Fibroblast of mammary gland (primary cell): ENCODE results near the gene CLTRN.
A peak's percentile ranks its signal among the peaks of the same experiment; 100 is the strongest.

Experiments used
- DNase-seq: peaks from one replicate; pipeline ENCODE4 v3.0.0-alpha.2; 2010; ENCODE audit warnings: low read depth
- H3K4me3 ChIP-seq: 2 replicates; pipeline ENCODE4 v1.5.1; 2011; ENCODE audit warnings: low read depth, mild to moderate bottlenecking, low read length, moderate library complexity; ENCODE audit not compliant: control insufficient read depth
- TF ChIP-seq, protein P1 (sequence below): conservative IDR thresholded peaks from 2 replicates; pipeline ENCODE4 v1.5.1; 2011; ENCODE audit warnings: low read depth, low read length, inconsistent platforms; ENCODE audit not compliant: control insufficient read depth, insufficient read depth

The CLTRN gene

GRCh38 chrX:15601932-15602331 lies 62.7 kb downstream of the CLTRN start:
- no peak for DNase-seq
- TF ChIP-seq, protein P1, sequence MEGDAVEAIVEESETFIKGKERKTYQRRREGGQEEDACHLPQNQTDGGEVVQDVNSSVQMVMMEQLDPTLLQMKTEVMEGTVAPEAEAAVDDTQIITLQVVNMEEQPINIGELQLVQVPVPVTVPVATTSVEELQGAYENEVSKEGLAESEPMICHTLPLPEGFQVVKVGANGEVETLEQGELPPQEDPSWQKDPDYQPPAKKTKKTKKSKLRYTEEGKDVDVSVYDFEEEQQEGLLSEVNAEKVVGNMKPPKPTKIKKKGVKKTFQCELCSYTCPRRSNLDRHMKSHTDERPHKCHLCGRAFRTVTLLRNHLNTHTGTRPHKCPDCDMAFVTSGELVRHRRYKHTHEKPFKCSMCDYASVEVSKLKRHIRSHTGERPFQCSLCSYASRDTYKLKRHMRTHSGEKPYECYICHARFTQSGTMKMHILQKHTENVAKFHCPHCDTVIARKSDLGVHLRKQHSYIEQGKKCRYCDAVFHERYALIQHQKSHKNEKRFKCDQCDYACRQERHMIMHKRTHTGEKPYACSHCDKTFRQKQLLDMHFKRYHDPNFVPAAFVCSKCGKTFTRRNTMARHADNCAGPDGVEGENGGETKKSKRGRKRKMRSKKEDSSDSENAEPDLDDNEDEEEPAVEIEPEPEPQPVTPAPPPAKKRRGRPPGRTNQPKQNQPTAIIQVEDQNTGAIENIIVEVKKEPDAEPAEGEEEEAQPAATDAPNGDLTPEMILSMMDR, result no peak
- H3K4me3 ChIP-seq, result no peak overlapping the region

DNA sequence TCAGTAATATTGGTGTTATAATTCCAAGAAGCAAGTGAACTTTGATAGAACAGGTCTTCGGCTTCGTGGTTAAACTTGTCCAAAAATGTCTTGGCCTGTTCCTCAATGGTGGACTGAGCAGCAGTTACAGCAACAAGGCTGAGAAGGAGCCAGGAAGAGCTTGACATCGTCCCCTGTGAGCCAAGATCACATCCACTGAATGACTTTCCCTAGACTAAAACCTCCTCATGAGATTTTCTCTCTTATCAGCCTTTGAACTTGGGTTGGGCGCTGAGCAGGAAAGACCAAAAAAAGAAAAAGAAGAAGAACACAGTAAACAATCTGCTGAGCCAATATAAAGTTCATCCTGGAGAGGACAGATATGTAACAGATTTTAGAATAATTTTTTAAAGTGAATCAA lies 63.9 kb downstream of the CLTRN start, which contains the start of gene ACE2:
Gene ACE2, minus strand, starts transcription at position 216 of the 400 bp plus-strand sequence. Its CDS starts 49 bp downstream, at position 167.
- no peak for DNase-seq
- TF ChIP-seq, protein P1, result no peak
- H3K4me3 ChIP-seq, result no peak within 1 kb of the TSS

GRCh38 chrX:15600049-15600448 lies 64.6 kb downstream of the CLTRN start:
- no peak for DNase-seq
- TF ChIP-seq, protein P1, result no peak
- no peak overlapping the region for H3K4me3 ChIP-seq

GRCh38 chrX:15599461-15599860 lies 65.1 kb downstream of the CLTRN start:
- TF ChIP-seq, protein P1, result no peak
- no peak for DNase-seq
- no peak overlapping the region for H3K4me3 ChIP-seq

- no peak for DNase-seq
- TF ChIP-seq, protein P1, result no peak
- H3K4me3 ChIP-seq, result no peak overlapping the region
Observed at GRCh38 chrX:15598026-15598425, 66.6 kb downstream of the CLTRN start.

- TF ChIP-seq, protein P1, result peak; percentile 28
- no peak for DNase-seq
- H3K4me3 ChIP-seq, result no peak overlapping the region
Observed at GRCh38 chrX:15594371-15594770, 70.2 kb downstream of the CLTRN start.
